Endodermal cell (in vitro differentiated cells): ENCODE results near the gene HIP1R. TPM values are rescaled to one million over a fixed set of nuclear protein-coding genes. Genes with fewer than 3 reads are reported as not detected.

Experiments
- DNase-seq: peaks from one replicate; pipeline ENCODE4 v3.0.0-alpha.2; 2017
- H3K27ac ChIP-seq: 2 replicates; pipeline ENCODE4 v1.5.1; 2013; ENCODE audit warnings: mild to moderate bottlenecking, low read depth, low read length, moderate library complexity
- H3K27me3 ChIP-seq: 2 replicates; pipeline ENCODE4 v1.6.1; 2013; ENCODE audit warnings: mild to moderate bottlenecking, low read length, moderate library complexity; ENCODE audit not compliant: insufficient read depth, control insufficient read depth, poor library complexity, severe bottlenecking
- H3K36me3 ChIP-seq: 2 replicates; pipeline ENCODE4 v1.7.0; 2013; ENCODE audit warnings: mild to moderate bottlenecking, low read length, moderate library complexity; ENCODE audit not compliant: control insufficient read depth, insufficient read depth
- H3K4me1 ChIP-seq: one replicate; pipeline ENCODE4 v1.7.0; 2013; ENCODE audit warnings: low read length; ENCODE audit not compliant: control insufficient read depth, insufficient read depth
- H3K4me3 ChIP-seq: 2 replicates; pipeline ENCODE4 v1.5.1; 2013; ENCODE audit warnings: mild to moderate bottlenecking, low read length, moderate library complexity
- H3K9ac ChIP-seq: 2 replicates; pipeline ENCODE4 v1.6.1; 2013; ENCODE audit warnings: mild to moderate bottlenecking, low read length, moderate library complexity; ENCODE audit not compliant: poor library complexity, severe bottlenecking; ENCODE audit errors: extremely low read depth
- H3K9me3 ChIP-seq: 2 replicates; pipeline ENCODE4 v1.6.1; 2013; ENCODE audit warnings: mild to moderate bottlenecking, low read length, moderate library complexity; ENCODE audit not compliant: control insufficient read depth
- H3K27ac Mint-ChIP-seq: 2 replicates; pipeline ENCODE4 v1.8.0; 2020; ENCODE audit warnings: mixed read lengths
- H3K27me3 Mint-ChIP-seq: 2 replicates; pipeline ENCODE4 v1.8.0; 2021; ENCODE audit warnings: mild to moderate bottlenecking, mixed read lengths; ENCODE audit not compliant: insufficient read depth
- H3K36me3 Mint-ChIP-seq: 2 replicates; pipeline ENCODE4 v1.8.0; 2020; ENCODE audit warnings: low read depth, mixed read lengths
- H3K4me1 Mint-ChIP-seq: 2 replicates; pipeline ENCODE4 v1.8.0; 2020; ENCODE audit warnings: mixed read lengths
- H3K4me3 Mint-ChIP-seq: 2 replicates; pipeline ENCODE4 v1.8.0; 2020; ENCODE audit warnings: mild to moderate bottlenecking, moderate library complexity, mixed read lengths
- H3K9me3 Mint-ChIP-seq: 2 replicates; pipeline ENCODE4 v1.8.0; 2020; ENCODE audit warnings: mild to moderate bottlenecking, mixed read lengths
- WGBS, 2 experiments: methylation state at CpG; one replicate each; pipeline versions ENCODE4 v1.1.5 to v1.1.7; 2013; ENCODE audit warnings: missing lambda C conversion rate in 2 of 2, mixed read lengths in 1 of 2; ENCODE audit not compliant: insufficient coverage in 1 of 2, insufficient read length in 1 of 2; 5-methylcytosine and 5-hydroxymethylcytosine counted together
- total RNA-seq, 2 donors: library from RNA; stranded (reverse); fragmentation: NEBNext Ultra II Directional in 1 of 2; extraction: Animal tissue kit (Norgen Biotek cat#: 25700) in 1 of 2; gene quantifications; 2 replicates in 1 of 2; 3 replicates in 1 of 2; pipeline ENCODE4 v1.2.1, GENCODE V29; 2021
- TF ChIP-seq, protein P1 (sequence below): fragments of 200-600 bp; sonication (generic); conservative IDR thresholded peaks from 2 replicates; pipeline ENCODE4 v1.5.0; 2021; ENCODE audit warnings: antibody characterized with exemption, mild to moderate bottlenecking

Gene HIP1R
- total RNA-seq, 2 donors from 2014 or later, result 24.5 to 24.9 TPM

GRCh38 chr12:122844366-122844971, 9.2 kb downstream of the HIP1R start:
- peak; percentile 59 for DNase-seq
- Mint-ChIP-seq H3K27ac (no peak overlapping the region), H3K9me3 (no peaks in the 10 kb centered on the region), H3K4me3 (no peak overlapping the region), H3K4me1 (no peaks in the 10 kb centered on the region), H3K36me3 (peaks cover under 1% of the 10 kb centered on the region), H3K27me3 (no peaks in the 10 kb centered on the region)
- Histone ChIP-seq H3K27ac (no peak overlapping the region), H3K27me3 (no peaks in the 10 kb centered on the region), H3K4me3 (no peak overlapping the region), H3K4me1 (no peaks in the 10 kb centered on the region), H3K36me3 (no peaks in the 10 kb centered on the region), H3K9ac (no peak overlapping the region), H3K9me3 (no peaks in the 10 kb centered on the region)
- 93 to 100% methylated on average over 4 to 8 of the region's 8 CpGs for WGBS, 2 experiments
- TF ChIP-seq, protein P1, sequence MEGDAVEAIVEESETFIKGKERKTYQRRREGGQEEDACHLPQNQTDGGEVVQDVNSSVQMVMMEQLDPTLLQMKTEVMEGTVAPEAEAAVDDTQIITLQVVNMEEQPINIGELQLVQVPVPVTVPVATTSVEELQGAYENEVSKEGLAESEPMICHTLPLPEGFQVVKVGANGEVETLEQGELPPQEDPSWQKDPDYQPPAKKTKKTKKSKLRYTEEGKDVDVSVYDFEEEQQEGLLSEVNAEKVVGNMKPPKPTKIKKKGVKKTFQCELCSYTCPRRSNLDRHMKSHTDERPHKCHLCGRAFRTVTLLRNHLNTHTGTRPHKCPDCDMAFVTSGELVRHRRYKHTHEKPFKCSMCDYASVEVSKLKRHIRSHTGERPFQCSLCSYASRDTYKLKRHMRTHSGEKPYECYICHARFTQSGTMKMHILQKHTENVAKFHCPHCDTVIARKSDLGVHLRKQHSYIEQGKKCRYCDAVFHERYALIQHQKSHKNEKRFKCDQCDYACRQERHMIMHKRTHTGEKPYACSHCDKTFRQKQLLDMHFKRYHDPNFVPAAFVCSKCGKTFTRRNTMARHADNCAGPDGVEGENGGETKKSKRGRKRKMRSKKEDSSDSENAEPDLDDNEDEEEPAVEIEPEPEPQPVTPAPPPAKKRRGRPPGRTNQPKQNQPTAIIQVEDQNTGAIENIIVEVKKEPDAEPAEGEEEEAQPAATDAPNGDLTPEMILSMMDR, result no peak

DNA sequence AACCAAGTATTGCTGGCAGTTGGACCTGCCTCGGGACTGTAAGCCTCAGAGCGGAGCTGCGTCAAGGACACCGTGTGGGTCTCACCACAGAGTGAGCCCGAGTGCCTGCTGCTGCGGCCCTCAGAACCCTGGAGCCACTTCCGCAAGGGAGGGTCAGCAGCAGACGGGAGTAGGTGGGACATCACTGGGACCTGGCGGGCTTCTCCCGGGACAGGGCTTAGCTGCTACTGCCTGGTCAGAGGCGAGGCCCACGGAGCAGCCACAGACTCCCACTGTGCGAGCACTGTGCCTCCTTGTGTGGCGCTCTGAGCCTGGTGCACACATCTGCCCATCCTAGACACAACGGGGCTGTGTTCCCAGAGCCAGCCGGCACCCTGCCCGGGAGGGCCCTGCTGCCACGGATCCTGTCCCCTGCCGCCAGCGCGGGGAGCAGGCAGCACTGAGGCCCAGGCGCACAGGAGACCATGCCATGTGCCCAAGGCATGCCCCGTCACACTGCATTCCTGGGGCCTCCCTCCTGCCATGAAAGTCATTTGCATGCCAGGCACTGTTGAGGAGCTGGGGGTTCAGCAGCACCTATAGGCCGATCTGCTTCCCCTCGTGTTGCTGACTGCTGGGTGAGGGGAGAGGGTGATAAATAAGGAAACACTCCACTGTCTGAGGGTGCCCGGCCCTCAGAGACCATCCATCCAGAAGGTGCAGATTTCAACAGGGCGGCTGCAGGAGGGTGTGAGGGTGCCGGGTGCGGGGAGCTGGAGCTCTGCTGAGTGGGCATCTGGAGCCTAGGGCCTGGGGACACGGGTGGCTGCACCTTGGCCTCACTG, 10.0 kb downstream of the HIP1R start:
- Mint-ChIP-seq H3K4me3 (no peak overlapping the region), H3K27me3 (no peaks in the 10 kb centered on the region), H3K27ac (no peak overlapping the region), H3K9me3 (no peaks in the 10 kb centered on the region), H3K36me3 (peaks cover 5% of the 10 kb centered on the region), H3K4me1 (no peaks in the 10 kb centered on the region)
- WGBS, 2 experiments, result 90 to 96% methylated on average over 23 to 30 of the region's 30 CpGs
- H3K9me3 ChIP-seq, result no peaks in the 10 kb centered on the region
- TF ChIP-seq, protein P1, result no peak
- peak; percentile 65 for DNase-seq
- H3K36me3 ChIP-seq, result no peaks in the 10 kb centered on the region
- no peak overlapping the region for H3K27ac ChIP-seq
- H3K4me1 ChIP-seq, result no peaks in the 10 kb centered on the region
- no peak overlapping the region for H3K4me3 ChIP-seq
- no peak overlapping the region for H3K9ac ChIP-seq
- H3K27me3 ChIP-seq, result no peaks in the 10 kb centered on the region

DNA sequence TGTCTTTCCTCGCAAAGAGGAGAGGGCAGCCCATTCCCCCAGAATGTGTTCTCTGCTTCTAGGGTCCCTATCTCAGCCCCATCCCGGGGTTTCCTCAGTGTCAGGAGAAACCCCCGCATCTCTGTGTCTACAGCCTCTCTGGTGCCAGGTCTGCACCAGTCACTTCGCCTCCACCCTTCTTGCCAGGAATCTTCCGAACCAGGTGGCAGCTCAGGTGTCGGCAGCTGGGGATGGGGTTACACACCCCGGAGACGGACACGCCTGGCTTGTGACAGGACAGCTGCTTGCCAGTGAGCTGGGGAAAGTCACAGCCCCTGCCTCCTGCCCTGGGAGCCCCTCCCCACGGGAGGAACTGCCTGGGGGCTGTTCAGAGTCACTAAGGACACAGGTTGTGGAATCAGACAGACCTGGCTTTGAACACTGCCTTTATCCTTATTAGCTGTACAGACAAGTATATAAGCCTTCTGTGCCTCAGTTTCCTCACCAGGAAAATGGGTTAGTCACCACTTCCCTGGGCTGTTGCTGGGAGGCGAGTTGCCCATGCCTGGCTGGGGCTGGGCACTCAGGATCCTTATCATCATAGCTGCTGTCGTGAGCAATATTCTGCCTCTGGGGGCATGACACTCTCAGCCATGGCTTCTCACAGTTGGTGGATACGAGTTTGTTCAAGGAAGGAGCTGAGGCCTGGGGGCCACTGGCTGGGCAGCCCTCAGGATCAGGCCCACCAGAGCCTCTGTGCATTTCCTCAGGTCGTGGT, 10.8 kb downstream of the HIP1R start:
- no peaks in the 10 kb centered on the region for H3K4me1 Mint-ChIP-seq
- H3K4me1 ChIP-seq, result no peaks in the 10 kb centered on the region
- no peaks in the 10 kb centered on the region for H3K9me3 Mint-ChIP-seq
- no peaks in the 10 kb centered on the region for H3K27me3 ChIP-seq
- H3K4me3 ChIP-seq, result no peak overlapping the region
- DNase-seq, result peak; percentile 44
- no peaks in the 10 kb centered on the region for H3K27me3 Mint-ChIP-seq
- H3K27ac ChIP-seq, result no peak overlapping the region
- H3K9ac ChIP-seq, result no peak overlapping the region
- TF ChIP-seq, protein P1, result no peak
- H3K4me3 Mint-ChIP-seq, result no peak overlapping the region
- H3K9me3 ChIP-seq, result no peaks in the 10 kb centered on the region
- WGBS, 2 experiments, result 84 to 90% methylated on average over 8 to 14 of the region's 14 CpGs
- H3K36me3 ChIP-seq, result no peaks in the 10 kb centered on the region
- H3K36me3 Mint-ChIP-seq, result peaks cover 5% of the 10 kb centered on the region
- H3K27ac Mint-ChIP-seq, result no peak overlapping the region
